ENCODE data around the gene POLR2F.

Gene POLR2F

GRCh38 chr22:37913233-37913721, 40.2 kb upstream of the POLR2F start:
- peaks cover 8 to 19% of the 10 kb centered on the region in 2 experiments for H3K4me1 ChIP-seq (ENCODE audit: control insufficient read depth in 1 of 2, insufficient read depth in 1 of 2, low read depth in 1 of 2, low read length in 1 of 2)
- TF ChIP-seq CTCF (IDR thresholded peaks at IDR 0.05) = no peak
- no peaks in the 10 kb centered on the region for H3K9me3 ChIP-seq
- no peaks in the 10 kb centered on the region for H3K27me3 ChIP-seq
- H3K36me3 ChIP-seq = peaks cover 30% of the 10 kb centered on the region
- no peak overlapping the region for H3K4me3 ChIP-seq (ENCODE audit: low read depth in 1 of 2, low read length in 1 of 2)
- H3K27ac ChIP-seq = peak overlapping the region; percentile 26

- no peak for TF ChIP-seq CTCF (IDR thresholded peaks at IDR 0.05)
- Histone ChIP-seq H3K4me1 (ENCODE audit: control insufficient read depth in 1 of 2, insufficient read depth in 1 of 2, low read depth in 1 of 2, low read length in 1 of 2) (peaks cover 13 to 25% of the 10 kb centered on the region in 2 experiments), H3K36me3 (peaks cover 45% of the 10 kb centered on the region), H3K27ac (no peak overlapping the region), H3K4me3 (ENCODE audit: low read depth in 1 of 2, low read length in 1 of 2) (no peak overlapping the region), H3K9me3 (no peaks in the 10 kb centered on the region), H3K27me3 (no peaks in the 10 kb centered on the region)
These were observed 37.2 kb upstream of the POLR2F start for GRCh38 chr22:37916311-37916710.

- H3K4me3 ChIP-seq (ENCODE audit: low read depth in 1 of 2, low read length in 1 of 2) = no peak overlapping the region
- no peak overlapping the region for H3K27ac ChIP-seq
- H3K4me1 ChIP-seq (ENCODE audit: control insufficient read depth in 1 of 2, insufficient read depth in 1 of 2, low read depth in 1 of 2, low read length in 1 of 2) = peaks cover 11 to 13% of the 10 kb centered on the region in 2 experiments
- no peaks in the 10 kb centered on the region for H3K9me3 ChIP-seq
- H3K27me3 ChIP-seq = no peaks in the 10 kb centered on the region
- TF ChIP-seq CTCF (IDR thresholded peaks at IDR 0.05) = no peak
- peaks cover 54% of the 10 kb centered on the region for H3K36me3 ChIP-seq
These were observed 35.5 kb upstream of the POLR2F start for GRCh38 chr22:37917874-37918548.

- Histone ChIP-seq H3K36me3 (peaks cover 60% of the 10 kb centered on the region), H3K27ac (no peak overlapping the region), H3K27me3 (no peaks in the 10 kb centered on the region), H3K4me1 (ENCODE audit: control insufficient read depth in 1 of 2, insufficient read depth in 1 of 2, low read depth in 1 of 2, low read length in 1 of 2) (peaks cover 5 to 6% of the 10 kb centered on the region in 2 experiments), H3K9me3 (no peaks in the 10 kb centered on the region), H3K4me3 (ENCODE audit: low read depth in 1 of 2, low read length in 1 of 2) (no peak overlapping the region)
- TF ChIP-seq CTCF (IDR thresholded peaks at IDR 0.05) = no peak
These were observed 34.8 kb upstream of the POLR2F start for GRCh38 chr22:37918580-37919270.

GRCh38 chr22:37920126-37920525, 33.4 kb upstream of the POLR2F start:
- TF ChIP-seq CTCF (IDR thresholded peaks at IDR 0.05) = no peak
- Histone ChIP-seq H3K27me3 (no peaks in the 10 kb centered on the region), H3K27ac (peak overlapping the region; percentile 43), H3K9me3 (no peaks in the 10 kb centered on the region), H3K4me3 (ENCODE audit: low read depth in 1 of 2, low read length in 1 of 2) (no peak overlapping the region), H3K36me3 (peaks cover 68% of the 10 kb centered on the region), H3K4me1 (ENCODE audit: control insufficient read depth in 1 of 2, insufficient read depth in 1 of 2, low read depth in 1 of 2, low read length in 1 of 2) (peaks cover 5 to 6% of the 10 kb centered on the region in 2 experiments)
